ENCODE measurements around the gene DGKZ.

Gene DGKZ

DNA sequence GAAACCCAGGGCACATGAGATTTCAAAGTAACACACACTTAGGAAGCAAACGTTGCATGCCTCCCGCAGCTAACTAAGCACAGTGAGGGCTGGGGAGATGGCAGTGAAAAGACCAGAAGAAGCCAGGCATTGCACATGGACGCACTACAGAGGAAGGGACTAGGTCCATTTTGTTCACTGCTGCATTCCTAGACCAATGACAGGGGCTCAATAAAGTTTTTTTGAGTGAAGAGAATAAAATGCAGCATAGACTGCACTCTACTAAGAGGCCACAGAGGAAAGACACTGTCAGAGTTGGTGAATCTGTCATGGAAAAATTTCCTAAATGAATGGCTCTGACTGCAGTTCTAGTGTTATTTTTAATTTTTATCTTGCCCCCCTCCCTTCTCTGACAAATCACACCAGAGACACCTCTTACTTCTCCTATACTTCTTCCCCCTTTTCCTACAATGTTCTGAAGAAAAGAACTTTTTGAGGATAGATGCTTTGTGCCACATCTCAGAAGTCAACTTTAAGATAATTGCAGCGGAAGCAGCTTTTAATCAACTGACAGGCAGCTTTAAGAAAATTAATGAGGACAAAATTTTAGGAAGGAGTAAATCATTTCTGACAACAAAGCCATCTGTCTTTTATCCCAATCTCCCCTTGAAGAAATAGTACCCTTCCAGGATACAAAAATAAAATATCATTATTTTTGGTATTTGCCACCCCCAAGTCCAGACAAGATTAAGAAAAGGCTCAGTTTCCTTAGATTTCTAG lies 79.1 kb downstream of the DGKZ start:
- TF ChIP-seq, protein P1, sequence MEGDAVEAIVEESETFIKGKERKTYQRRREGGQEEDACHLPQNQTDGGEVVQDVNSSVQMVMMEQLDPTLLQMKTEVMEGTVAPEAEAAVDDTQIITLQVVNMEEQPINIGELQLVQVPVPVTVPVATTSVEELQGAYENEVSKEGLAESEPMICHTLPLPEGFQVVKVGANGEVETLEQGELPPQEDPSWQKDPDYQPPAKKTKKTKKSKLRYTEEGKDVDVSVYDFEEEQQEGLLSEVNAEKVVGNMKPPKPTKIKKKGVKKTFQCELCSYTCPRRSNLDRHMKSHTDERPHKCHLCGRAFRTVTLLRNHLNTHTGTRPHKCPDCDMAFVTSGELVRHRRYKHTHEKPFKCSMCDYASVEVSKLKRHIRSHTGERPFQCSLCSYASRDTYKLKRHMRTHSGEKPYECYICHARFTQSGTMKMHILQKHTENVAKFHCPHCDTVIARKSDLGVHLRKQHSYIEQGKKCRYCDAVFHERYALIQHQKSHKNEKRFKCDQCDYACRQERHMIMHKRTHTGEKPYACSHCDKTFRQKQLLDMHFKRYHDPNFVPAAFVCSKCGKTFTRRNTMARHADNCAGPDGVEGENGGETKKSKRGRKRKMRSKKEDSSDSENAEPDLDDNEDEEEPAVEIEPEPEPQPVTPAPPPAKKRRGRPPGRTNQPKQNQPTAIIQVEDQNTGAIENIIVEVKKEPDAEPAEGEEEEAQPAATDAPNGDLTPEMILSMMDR (conservative IDR thresholded peaks at IDR 0.05; ENCODE audit: low read length): no peak
- no peak for DNase-seq (ENCODE audit: low read depth)
- H3K4me3 ChIP-seq (ENCODE audit: low read length): no peak overlapping the region

GRCh38 chr11:46427364-46427763 lies 80.1 kb downstream of the DGKZ start:
- H3K4me3 ChIP-seq (ENCODE audit: low read length): no peak overlapping the region
- no peak for DNase-seq (ENCODE audit: low read depth)
- TF ChIP-seq, protein P1 (conservative IDR thresholded peaks at IDR 0.05; ENCODE audit: low read length): no peak

GRCh38 chr11:46429717-46430116 lies 82.5 kb downstream of the DGKZ start:
- no peak overlapping the region for H3K4me3 ChIP-seq (ENCODE audit: low read length)
- TF ChIP-seq, protein P1 (conservative IDR thresholded peaks at IDR 0.05; ENCODE audit: low read length): no peak
- peak; percentile 21 for DNase-seq (ENCODE audit: low read depth)

Data from AG10803 (cell line).